Trophoblast cell (in vitro differentiated cells and primary cell): ENCODE results near the gene ZNF385C.

ENCODE experiments used
- DNase-seq, 2 donors: peaks; one replicate each; pipeline ENCODE4 v3.0.0-alpha.2; 2016
- H2AFZ ChIP-seq: 2 replicates; pipeline ENCODE4 v1.6.1; 2013; ENCODE audit warnings: low read length, moderate library complexity, mild to moderate bottlenecking; ENCODE audit not compliant: insufficient read depth, poor library complexity
- H2AK5ac ChIP-seq: 2 replicates; pipeline ENCODE4 v1.6.1; 2013; ENCODE audit warnings: mild to moderate bottlenecking, low read length
- H2BK120ac ChIP-seq: 2 replicates; pipeline ENCODE4 v1.6.1; 2013; ENCODE audit warnings: low read length, mild to moderate bottlenecking, moderate library complexity; ENCODE audit not compliant: insufficient read depth, poor library complexity
- H2BK12ac ChIP-seq: 2 replicates; pipeline ENCODE4 v1.6.1; 2013; ENCODE audit warnings: mild to moderate bottlenecking, low read length, moderate library complexity
- H2BK5ac ChIP-seq: 2 replicates; pipeline ENCODE4 v1.6.1; 2013; ENCODE audit warnings: low read length, low read depth, moderate library complexity, mild to moderate bottlenecking; ENCODE audit not compliant: poor library complexity
- H3K14ac ChIP-seq: 2 replicates; pipeline ENCODE4 v1.6.1; 2013; ENCODE audit warnings: mild to moderate bottlenecking, low read length
- H3K18ac ChIP-seq: 2 replicates; pipeline ENCODE4 v1.6.1; 2013; ENCODE audit warnings: mild to moderate bottlenecking, low read length
- H3K23ac ChIP-seq: 2 replicates; pipeline ENCODE4 v1.6.1; 2013; ENCODE audit warnings: low read length
- H3K27ac ChIP-seq: 2 replicates; pipeline ENCODE4 v1.5.1; 2013; ENCODE audit warnings: low read depth, mild to moderate bottlenecking, inconsistent platforms, low read length, moderate library complexity
- H3K27me3 ChIP-seq: 2 replicates; pipeline ENCODE4 v1.6.1; 2013; ENCODE audit warnings: inconsistent platforms, mild to moderate bottlenecking, low read length, moderate library complexity; ENCODE audit not compliant: insufficient read depth
- H3K36me3 ChIP-seq, 2 experiments: 1 replicate in 1 of 2; 2 replicates in 1 of 2; pipeline ENCODE4 v1.6.1; 2013; ENCODE audit warnings: low read length in 2 of 2, mild to moderate bottlenecking in 2 of 2, moderate library complexity in 1 of 2; ENCODE audit not compliant: insufficient read depth in 2 of 2, control insufficient read depth in 1 of 2
- H3K4ac ChIP-seq: 2 replicates; pipeline ENCODE4 v1.6.1; 2013; ENCODE audit warnings: low read depth, mild to moderate bottlenecking, low read length, moderate library complexity
- H3K4me1 ChIP-seq, 2 experiments: 1 replicate in 1 of 2; 2 replicates in 1 of 2; pipeline ENCODE4 v1.6.1; 2013; ENCODE audit warnings: low read length in 2 of 2, mild to moderate bottlenecking in 2 of 2, moderate library complexity in 1 of 2; ENCODE audit not compliant: insufficient read depth in 2 of 2, control insufficient read depth in 1 of 2
- H3K4me2 ChIP-seq: 2 replicates; pipeline ENCODE4 v1.6.1; 2013; ENCODE audit warnings: inconsistent platforms, mild to moderate bottlenecking, low read length, moderate library complexity
- H3K4me3 ChIP-seq: 2 replicates; pipeline ENCODE4 v1.5.1; 2013; ENCODE audit warnings: mild to moderate bottlenecking, low read depth, low read length, inconsistent platforms
- H3K79me1 ChIP-seq: one replicate; pipeline ENCODE4 v1.6.1; 2013; ENCODE audit warnings: low read length
- H3K79me2 ChIP-seq: 2 replicates; pipeline ENCODE4 v1.6.1; 2013; ENCODE audit warnings: low read length, mild to moderate bottlenecking; ENCODE audit not compliant: control insufficient read depth, insufficient read depth, poor library complexity
- H3K9ac ChIP-seq: 2 replicates; pipeline ENCODE4 v1.6.1; 2013; ENCODE audit warnings: mild to moderate bottlenecking, low read length
- H3K9me3 ChIP-seq: 2 replicates; pipeline ENCODE4 v1.6.1; 2013; ENCODE audit warnings: low read depth, mild to moderate bottlenecking, control low read depth, inconsistent platforms, low read length; ENCODE audit not compliant: insufficient read depth
- H4K12ac ChIP-seq: 2 replicates; pipeline ENCODE4 v1.6.1; 2013; ENCODE audit warnings: low read depth, mild to moderate bottlenecking, low read length, moderate library complexity
- H4K8ac ChIP-seq: 2 replicates; pipeline ENCODE4 v1.6.1; 2013; ENCODE audit warnings: low read depth, mild to moderate bottlenecking, low read length, moderate library complexity
- H4K91ac ChIP-seq: one replicate; pipeline ENCODE4 v1.6.1; 2013; ENCODE audit warnings: low read depth, mild to moderate bottlenecking, low read length, moderate library complexity
- WGBS: extraction: QIAGEN DNeasy Blood & Tissue Kit; methylation state at CpG from one replicate; pipeline ENCODE4 v1.1.7; 2013; ENCODE audit warnings: missing lambda C conversion rate; ENCODE audit not compliant: insufficient read length, insufficient coverage; ENCODE audit errors: extremely low coverage; 5-methylcytosine and 5-hydroxymethylcytosine counted together

Gene ZNF385C

DNA sequence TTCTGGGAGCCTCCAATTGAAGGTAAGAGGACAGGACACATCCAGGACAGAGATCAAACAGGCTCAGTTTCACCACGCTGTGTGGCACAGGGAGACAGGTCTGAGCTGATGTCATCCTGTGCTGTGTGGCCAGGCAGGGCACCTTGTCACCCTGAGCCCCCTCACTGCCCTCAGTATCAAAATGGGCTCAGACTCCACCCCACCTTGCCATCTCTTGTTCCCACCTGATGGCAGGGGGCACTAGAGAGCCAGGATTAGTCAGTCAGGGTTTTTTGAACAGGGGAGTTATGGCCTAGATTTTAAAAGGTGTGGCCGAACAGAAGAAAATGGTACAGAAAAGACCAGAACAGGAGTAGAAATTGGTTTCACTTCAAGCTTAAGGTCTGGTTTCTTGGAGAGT lies 20.3 kb upstream of the ZNF385C start:
- H2BK5ac ChIP-seq: no peak overlapping the region
- peak in 1 of 2 donors; percentile 47 for DNase-seq
- H3K27me3 ChIP-seq: no peaks in the 10 kb centered on the region
- H3K79me1 ChIP-seq: no peaks in the 10 kb centered on the region
- no peak overlapping the region for H3K4me2 ChIP-seq
- no CpG with 5 or more reads among the region's 2 CpGs for WGBS
- no peak overlapping the region for H3K18ac ChIP-seq
- H3K4me1 ChIP-seq: peaks cover 0 to 16% of the 10 kb centered on the region in 2 experiments
- no peaks in the 10 kb centered on the region for H3K9me3 ChIP-seq
- no peak overlapping the region for H2BK120ac ChIP-seq
- no peak overlapping the region for H3K23ac ChIP-seq
- H2AK5ac ChIP-seq: no peak overlapping the region
- no peak overlapping the region for H3K27ac ChIP-seq
- peaks cover 3 to 19% of the 10 kb centered on the region in 2 experiments for H3K36me3 ChIP-seq
- H3K79me2 ChIP-seq: no peaks in the 10 kb centered on the region
- no peak overlapping the region for H3K9ac ChIP-seq
- H2AFZ ChIP-seq: no peak overlapping the region
- H4K91ac ChIP-seq: no peak overlapping the region
- H3K4me3 ChIP-seq: no peak overlapping the region
- H2BK12ac ChIP-seq: no peak overlapping the region
- H3K14ac ChIP-seq: no peak overlapping the region
- no peak overlapping the region for H4K12ac ChIP-seq
- H4K8ac ChIP-seq: no peak overlapping the region
- no peak overlapping the region for H3K4ac ChIP-seq

GRCh38 chr17:42118126-42118510 lies 19.8 kb upstream of the ZNF385C start:
- no peak for DNase-seq
- H2BK12ac ChIP-seq: no peak overlapping the region

DNA sequence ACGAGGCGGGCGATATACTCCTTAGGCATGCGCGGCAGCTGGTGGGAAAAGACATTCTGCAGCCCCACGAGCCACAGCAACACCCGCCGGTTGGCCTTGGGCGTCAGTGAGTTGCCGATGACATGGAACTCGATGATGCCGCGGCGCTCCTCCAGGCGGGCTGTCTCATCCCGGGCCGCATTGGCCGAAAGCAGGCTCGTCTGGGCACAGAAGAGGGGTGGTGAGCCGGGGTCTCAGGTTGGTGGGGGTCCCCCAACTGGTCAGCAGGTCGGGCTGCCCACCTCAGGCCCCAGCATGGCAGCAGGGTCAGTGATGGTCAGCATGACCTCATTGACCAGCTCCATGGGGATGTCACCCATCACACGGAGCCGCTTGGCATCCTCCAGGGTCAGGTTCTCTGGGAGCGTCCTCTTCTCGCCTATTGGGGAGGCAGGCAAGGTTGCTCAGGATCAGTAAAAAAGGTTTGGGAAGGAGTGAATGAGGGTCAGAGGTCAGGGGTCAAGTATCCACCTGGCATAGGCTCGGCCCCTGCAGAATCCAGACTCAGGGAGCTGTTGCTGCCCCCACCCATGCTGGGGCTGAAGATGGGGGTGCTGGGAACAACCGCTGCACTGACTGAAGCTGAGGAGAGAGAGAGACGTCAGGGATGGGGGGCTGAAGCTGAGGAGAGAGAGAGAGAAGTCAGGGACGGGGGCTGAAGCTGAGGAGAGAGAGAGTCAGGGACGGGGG lies 19.3 kb upstream of the ZNF385C start:
- Histone ChIP-seq H4K91ac (no peak overlapping the region), H3K9ac (no peak overlapping the region), H3K18ac (no peak overlapping the region), H3K79me2 (no peaks in the 10 kb centered on the region), H4K8ac (no peak overlapping the region), H4K12ac (no peak overlapping the region), H3K4me1 (peaks cover 0 to 11% of the 10 kb centered on the region in 2 experiments), H3K9me3 (no peaks in the 10 kb centered on the region), H3K4me3 (no peak overlapping the region), H2AK5ac (no peak overlapping the region), H2BK5ac (no peak overlapping the region), H3K4me2 (no peak overlapping the region), H3K4ac (no peak overlapping the region), H2BK12ac (no peak overlapping the region), H2AFZ (no peak overlapping the region), H3K27ac (no peak overlapping the region), H3K23ac (no peak overlapping the region), H2BK120ac (no peak overlapping the region), H3K14ac (no peak overlapping the region), H3K27me3 (no peaks in the 10 kb centered on the region), H3K79me1 (no peaks in the 10 kb centered on the region), H3K36me3 (peaks cover 7 to 14% of the 10 kb centered on the region in 2 experiments)
- DNase-seq: no peak
- no CpG with 5 or more reads among the region's 30 CpGs for WGBS

More at GRCh38 chr17:42118126-42118510, 19.8 kb upstream of the ZNF385C start:
- Histone ChIP-seq H3K4ac (no peak overlapping the region), H4K8ac (no peak overlapping the region), H4K12ac (no peak overlapping the region), H3K79me1 (no peaks in the 10 kb centered on the region), H2BK120ac (no peak overlapping the region), H3K9me3 (no peaks in the 10 kb centered on the region), H3K4me1 (peaks cover 0 to 16% of the 10 kb centered on the region in 2 experiments), H3K4me3 (no peak overlapping the region), H3K4me2 (no peak overlapping the region), H3K18ac (no peak overlapping the region), H2BK5ac (no peak overlapping the region), H3K23ac (no peak overlapping the region), H3K79me2 (no peaks in the 10 kb centered on the region), H3K36me3 (peaks cover 7 to 17% of the 10 kb centered on the region in 2 experiments), H3K27me3 (no peaks in the 10 kb centered on the region), H3K9ac (no peak overlapping the region), H2AK5ac (no peak overlapping the region), H3K14ac (no peak overlapping the region), H4K91ac (no peak overlapping the region), H3K27ac (no peak overlapping the region), H2AFZ (no peak overlapping the region)
- WGBS: no CpG with 5 or more reads among the region's 4 CpGs

DNA sequence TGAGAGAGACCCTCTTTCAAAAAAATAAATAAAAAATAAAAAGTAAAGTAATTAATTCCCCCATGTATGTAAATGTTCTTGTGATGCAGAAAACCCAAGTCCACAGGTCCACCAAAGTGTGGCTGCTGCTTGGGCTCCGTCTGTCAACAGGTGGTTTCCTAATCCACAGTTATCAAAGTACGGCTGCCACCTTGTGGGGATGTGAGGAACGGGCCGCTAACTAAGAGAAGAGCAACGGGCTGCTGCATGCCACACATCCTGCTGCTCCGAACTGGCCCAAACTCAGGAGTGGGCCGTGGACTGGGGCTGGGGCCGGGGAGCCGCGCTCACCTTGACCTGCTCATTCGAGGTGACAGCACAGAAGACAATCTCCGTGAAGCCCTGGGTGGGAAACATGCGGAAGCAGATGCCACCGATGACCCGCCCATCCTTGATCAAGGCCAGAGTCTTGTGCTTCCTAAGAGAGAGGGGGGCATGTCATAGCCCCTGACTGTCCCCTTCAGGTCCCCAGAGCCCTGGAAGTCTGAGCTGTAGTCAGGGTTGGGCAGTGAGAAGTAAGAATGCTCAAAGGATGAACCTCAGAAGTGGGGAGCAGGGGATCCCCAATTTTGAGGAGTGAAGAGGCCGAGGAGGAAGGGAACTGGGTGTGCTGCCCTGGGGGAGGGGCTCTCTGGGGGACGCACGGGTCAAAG lies 18.6 kb upstream of the ZNF385C start:
- Histone ChIP-seq H3K9me3 (no peaks in the 10 kb centered on the region), H3K4ac (no peak overlapping the region), H2AK5ac (no peak overlapping the region), H2BK12ac (no peak overlapping the region), H3K4me2 (no peak overlapping the region), H3K9ac (no peak overlapping the region), H2BK5ac (no peak overlapping the region), H3K27me3 (no peaks in the 10 kb centered on the region), H3K14ac (no peak overlapping the region), H3K18ac (no peak overlapping the region), H4K91ac (no peak overlapping the region), H3K4me1 (peaks cover 0 to 6% of the 10 kb centered on the region in 2 experiments), H2AFZ (no peak overlapping the region), H3K79me2 (no peaks in the 10 kb centered on the region), H3K27ac (no peak overlapping the region), H3K79me1 (no peaks in the 10 kb centered on the region), H4K12ac (no peak overlapping the region), H3K36me3 (peaks cover 7 to 14% of the 10 kb centered on the region in 2 experiments), H2BK120ac (no peak overlapping the region), H4K8ac (no peak overlapping the region), H3K23ac (no peak overlapping the region), H3K4me3 (no peak overlapping the region)
- peak; percentile 86 to 94 for DNase-seq
- no CpG with 5 or more reads among the region's 18 CpGs for WGBS
